NCI-H2171 treated with DMSO at 0.1 percent for 48 hours (cell line): ENCODE measurements around the gene DNAJC4.

ENCODE experiments used
- DNase-seq: peaks from one replicate; lab custom pipeline; 2025; lab: John Stamatoyannopoulos, UW

DNAJC4 gene

DNA sequence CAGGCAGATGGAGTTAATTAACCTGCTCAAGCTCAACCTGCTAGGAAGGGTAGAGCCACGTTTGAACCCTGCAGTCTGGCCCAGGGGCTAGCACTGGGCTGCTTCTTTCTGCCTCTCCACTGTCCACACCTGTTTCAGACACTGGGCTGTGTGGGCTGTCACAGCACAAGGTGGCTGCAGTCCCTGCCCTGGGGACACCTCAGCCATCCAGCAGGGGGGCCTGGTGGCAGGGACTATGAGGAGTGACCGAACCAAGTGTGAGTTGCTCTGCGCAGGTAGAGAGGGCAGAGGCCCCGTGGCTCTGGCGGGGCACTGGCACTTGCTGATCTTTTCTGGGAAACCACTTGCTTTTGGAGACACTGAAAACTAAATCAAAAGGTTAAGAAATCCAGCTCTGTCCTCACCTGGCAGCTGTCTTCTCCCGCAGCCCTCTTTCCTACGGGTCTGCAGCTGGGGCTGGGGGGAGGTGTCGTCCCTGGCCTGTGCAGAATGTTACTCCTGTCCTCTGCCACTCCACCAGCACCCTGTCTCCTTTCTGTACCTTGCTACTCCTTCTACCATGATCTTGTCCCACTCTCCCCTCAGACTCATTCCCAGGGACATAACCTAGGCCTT is 48.3 kb downstream of the DNAJC4 start:
- no peak for DNase-seq

GRCh38 chr11:64281957-64282770 is 51.8 kb downstream of the DNAJC4 start:
- DNase-seq: no peak

- DNase-seq: no peak
These were observed 52.7 kb downstream of the DNAJC4 start for GRCh38 chr11:64283092-64283491.
